ENCODE results near the gene GARIN5A.

Gene GARIN5A

DNA sequence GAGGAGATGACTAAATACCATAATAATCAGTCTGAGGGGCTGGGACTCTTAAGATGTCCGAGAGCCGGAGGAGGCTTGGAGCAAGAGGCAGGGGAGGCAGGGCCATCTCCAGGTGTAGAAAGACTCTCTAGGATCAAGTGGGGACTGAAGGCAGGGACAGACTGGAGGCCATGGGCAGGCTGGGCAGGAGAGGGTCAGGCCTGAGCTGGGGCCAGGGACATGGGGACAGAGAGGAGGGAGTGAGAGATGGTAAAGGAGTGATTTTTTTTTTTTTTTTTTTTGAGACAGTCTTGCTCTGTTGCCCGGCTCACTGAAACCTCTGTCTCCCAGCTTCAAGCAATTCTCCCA is 32.2 kb upstream of the GARIN5A start:
- no peak for DNase-seq (ENCODE audit: low read depth in 2 of 2)

DNA sequence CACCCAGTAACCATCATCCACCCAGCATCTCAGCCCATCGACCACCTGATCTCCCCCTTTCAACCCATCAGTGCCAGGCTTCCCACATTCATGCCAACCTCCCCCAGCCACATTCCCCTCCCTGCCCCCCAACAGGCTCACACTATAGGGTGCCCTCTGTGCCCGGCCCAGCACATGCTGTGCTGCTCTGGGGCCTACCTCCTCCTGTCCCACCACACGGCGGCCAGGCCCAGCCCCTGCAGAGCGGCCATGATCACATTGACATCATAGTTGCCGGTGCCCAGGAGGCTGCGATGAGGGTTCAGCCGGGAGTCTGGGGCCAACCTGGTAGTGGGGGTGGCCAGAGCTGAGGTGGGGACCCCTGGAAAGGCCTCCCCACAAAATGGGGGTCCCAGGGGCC is 30.7 kb upstream of the GARIN5A start:
- no peak for DNase-seq (ENCODE audit: low read depth in 2 of 2)

DNA sequence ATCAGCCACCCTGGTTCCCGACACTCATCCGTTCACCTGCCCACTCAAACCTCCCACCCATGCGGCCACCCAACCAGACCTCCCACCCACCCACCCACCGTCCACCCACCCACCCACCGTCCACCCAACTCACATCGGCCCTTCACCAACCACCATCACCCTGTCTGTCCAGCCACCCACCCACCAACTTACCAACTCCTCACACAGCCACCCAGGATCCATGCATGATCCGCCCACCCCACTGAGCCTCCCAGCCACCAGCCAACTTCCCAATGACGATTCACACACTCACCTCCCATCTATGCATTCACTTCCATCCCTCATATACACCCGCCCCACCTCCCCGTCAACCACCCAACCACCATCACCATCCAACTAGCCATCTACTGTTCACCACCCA is 30.1 kb upstream of the GARIN5A start:
- DNase-seq (ENCODE audit: low read depth in 2 of 2), result no peak

DNA sequence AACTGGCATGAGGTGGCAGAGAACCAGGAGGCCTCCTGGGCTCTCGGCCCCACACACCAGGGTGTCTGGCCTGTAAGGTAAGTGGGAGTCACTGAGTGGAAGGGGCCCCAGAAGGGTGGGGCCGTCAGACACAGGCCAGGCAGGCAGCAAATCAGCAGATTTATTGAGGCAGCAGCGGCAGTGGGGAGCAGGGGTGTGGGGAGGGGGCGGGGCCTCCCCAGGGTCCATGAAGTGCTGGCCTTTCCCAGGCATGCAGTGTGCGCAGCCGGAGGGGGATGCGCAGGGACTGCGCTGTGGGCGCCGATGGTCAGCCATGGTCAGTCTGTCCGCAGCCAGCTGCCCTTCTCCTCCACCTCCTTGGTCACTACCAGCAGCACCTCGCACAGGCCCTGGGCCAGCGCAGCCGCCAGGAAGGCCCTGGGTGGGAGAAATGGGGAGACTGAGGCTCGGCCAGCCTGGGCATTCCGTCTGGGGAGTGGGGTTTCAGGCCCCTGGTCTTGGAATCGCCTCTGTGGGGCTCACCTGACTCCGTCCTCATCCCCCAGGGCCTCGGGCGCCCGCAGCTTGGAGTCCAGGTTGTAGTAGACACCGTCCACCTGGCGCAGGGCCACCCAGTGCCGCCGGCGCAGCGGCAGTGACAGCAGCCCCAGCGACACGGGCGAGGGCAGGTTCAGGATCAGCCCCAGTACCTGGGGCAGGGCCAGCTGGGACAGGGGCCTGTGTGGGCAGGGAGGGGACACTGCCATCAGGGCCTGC is 29.4 kb upstream of the GARIN5A start:
- no peak for DNase-seq (ENCODE audit: low read depth in 2 of 2)

DNA sequence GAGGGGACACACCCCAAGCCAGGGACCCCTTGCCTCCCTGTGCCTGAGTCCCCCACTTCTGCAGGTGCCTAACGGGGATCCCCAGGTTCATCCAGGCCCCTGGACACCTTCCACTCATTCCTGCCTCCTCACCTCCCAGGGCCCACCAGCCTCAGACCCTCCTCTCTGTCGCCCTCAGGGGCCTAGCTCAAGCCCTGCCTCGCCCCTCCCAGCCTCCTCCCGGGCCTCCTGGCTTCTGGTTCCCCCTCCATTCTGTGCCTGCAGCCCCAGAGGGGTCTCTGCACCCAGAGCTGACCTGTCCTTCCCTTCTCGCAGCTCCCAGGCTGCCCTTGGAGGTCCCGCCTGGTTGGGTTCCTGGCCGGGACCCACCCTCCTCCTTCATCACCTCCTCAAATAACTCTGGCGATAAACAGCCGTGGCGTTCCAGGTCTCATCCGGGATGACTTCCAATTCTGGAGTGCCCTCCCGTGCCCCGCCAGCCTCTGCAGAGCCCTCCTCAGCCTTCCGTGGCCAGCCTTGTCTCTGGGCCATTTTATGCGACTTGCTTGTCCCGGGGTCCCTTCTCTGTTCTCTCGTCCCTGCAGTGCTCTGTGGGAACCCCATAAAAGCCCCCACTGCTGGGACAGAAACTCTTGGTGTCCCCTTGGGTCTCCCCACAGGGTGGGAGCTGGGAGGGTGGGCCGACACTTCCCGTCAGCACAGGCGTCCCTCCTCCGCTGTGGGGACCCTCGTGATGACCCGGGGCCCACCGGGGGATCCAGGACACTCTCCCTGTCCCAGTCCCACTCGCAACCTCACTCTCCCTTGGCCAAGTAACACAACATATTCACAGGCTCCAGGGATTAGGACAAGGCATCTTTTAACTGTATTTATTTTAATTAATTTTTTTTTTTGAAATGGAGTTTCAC is 25.2 kb upstream of the GARIN5A start:
- no peak for DNase-seq (ENCODE audit: low read depth in 2 of 2)

DNA sequence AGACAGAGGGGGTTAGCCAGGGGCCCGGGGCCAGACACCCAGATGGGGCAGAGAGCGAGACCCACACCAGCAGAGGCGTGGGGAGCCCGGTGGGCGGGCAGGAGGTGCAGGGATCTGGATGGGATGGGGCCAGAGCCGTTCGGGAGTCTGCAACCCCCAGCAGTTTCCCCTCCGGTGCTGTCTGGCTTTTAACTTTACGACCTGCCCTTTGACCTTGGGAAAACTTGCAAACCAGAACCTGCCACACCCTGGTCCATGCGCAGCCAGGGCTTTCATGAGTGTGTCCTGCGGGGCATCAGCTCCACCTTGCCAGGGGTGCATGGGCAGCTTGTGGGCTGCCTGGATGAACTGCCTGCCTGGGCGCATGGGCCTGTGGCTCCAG is 24.5 kb upstream of the GARIN5A start:
- DNase-seq (ENCODE audit: low read depth in 2 of 2), result no peak

DNA sequence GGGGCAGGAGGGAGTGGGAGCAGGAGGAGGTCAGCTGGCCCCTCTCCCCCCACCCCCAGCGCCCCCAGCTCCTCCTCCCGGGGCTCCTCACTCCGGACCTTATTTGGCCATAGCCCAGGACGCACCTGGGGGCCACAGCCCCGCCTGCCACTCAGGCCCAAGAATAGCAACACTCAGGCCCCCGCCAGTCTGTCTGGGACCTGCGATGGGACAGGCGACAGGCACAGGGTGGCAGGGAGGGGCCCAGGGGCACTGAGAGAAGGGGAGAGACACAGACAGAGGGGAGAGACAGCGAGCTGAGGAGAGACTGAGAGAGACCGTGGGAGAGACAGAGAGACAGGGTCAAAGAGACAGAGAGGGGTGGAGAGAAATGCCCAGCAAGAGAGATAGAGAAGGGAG is 24.1 kb upstream of the GARIN5A start:
- DNase-seq (ENCODE audit: low read depth in 2 of 2), result no peak

DNA sequence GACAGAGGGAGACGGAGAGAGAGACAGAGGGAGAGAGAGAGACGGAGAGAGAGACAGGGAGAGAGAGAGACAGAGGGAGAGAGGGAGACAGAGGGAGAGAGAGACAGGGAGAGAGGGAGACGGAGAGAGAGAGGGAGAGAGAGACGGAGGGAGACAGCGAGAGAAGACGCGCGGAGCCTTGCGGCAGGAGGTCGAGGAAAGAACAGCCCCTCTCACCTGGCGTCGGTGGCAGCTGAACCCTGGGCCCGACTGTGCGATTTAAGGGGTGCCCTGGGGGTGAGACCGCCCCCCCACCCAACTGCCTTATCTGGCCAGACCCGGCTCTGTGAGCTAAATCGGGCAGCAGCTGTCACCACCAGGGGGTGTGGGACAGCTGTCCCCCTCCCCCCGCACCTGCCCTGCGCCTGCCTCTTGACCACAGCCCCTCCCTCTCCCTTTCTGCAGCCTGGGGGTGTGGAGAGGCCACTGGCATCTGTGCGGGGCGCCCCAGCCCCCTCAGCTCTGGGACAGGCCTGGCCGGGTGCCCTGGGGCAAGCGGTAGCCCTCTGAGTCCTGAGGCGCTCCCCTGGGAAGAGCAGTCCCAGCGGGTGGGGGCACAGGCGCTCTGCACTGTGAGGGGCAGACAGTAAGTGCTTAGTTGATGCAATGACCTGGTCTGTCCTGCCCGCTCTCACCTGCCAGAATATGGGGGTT is 23.6 kb upstream of the GARIN5A start:
- DNase-seq (ENCODE audit: low read depth in 2 of 2), result no peak

DNA sequence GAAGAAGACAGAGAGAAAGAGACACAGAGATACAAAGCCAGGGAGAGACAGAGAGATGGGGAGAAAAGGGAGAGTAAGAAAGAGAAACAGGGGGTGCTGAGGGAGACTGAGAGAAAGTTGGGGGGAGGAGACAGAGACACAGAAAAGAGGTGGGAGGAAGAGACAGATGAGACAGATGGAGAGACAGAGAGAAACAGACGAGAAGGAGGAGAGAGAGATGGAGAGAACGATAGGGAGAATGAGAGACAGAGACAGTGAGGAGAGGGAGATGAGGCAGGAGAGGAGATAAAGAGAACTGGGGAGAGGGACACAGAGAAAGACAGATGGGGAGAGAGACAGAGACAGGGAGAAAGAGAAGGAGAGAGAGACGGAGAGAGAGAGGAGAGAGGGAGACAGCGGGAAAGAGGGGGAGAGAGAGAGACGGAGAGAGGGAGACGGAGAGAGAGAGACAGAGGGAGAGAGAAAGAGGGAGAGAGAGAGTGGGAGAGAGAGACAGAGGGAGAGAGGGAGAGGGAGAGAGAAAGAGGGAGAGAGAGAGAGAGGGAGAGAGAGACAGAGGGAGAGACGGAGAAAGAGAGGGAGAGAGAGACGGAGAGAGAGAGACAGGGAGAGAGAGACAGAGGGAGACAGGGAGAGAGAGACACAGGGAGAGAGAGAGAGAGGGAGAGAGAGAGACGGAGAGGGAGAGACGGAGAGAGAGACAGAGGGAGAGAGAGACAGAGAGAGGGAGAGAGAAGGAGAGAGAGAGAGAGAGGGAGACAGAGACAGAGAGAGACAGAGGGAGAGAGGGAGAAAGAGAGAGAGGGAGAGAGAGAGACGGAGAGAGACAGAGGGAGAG is 21.8 kb upstream of the GARIN5A start:
- no peak for DNase-seq (ENCODE audit: low read depth in 2 of 2)

DNA sequence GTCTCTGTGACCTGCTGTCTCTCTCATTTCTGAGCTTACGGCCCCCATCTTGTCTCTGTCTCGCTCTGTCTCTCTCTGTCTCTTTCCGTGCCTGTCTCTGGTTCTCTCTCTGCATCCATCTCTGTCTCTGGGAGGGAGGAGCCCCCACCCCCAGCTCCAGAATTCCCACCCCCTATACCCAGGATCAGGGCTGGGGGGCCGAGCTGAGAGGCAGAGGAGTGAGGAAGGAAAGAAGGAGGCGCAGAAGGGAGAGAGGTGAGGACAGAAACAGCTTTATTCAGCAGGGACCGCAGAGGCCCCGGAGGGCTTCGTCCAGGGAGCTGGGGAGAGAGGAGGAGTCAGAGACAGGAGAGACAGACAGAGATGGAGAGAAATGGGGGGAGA is 20.4 kb upstream of the GARIN5A start:
- no peak for DNase-seq (ENCODE audit: low read depth in 2 of 2)

DNA sequence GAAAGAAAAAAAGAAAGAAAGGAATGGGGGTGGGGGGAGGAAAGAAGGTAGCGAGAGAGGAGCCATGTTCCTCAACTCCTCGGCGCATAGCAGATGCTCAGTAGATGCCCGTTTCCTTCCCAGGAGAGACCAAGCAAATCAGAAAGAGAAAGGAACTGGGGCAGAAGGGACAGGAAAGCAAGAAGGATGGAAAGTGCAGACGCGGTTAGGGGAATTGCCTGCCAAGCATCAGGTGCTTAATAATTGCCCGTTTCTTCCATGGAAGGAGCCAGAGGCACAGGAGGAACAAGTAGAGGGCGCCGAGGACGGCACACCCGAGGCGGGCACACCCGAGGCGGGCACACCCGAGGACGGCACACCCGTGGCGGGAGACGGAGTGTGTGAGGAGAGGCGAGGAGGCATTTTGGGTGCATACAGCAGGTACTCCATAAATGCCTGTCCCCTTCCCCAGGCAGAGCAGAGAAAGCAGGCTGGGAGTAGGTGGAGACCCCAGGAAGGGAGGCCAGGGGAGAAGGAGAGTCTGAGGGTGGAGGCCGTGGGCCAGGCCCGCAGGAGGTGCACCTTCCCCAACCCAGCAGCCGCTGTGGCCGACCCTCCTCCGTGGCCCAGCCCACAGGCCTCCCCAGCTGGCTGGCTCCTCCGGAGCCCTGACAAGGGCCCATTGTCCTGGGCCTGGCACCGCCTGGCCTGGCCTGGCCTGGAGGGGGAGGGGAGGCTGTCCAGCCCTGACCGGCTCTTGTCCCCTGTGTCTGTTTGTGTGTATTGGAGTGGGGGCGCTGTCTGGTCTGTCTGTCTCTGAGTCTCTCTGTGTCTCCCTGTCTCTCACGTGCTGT is 19.8 kb upstream of the GARIN5A start:
- DNase-seq (ENCODE audit: low read depth in 2 of 2), result no peak

DNA sequence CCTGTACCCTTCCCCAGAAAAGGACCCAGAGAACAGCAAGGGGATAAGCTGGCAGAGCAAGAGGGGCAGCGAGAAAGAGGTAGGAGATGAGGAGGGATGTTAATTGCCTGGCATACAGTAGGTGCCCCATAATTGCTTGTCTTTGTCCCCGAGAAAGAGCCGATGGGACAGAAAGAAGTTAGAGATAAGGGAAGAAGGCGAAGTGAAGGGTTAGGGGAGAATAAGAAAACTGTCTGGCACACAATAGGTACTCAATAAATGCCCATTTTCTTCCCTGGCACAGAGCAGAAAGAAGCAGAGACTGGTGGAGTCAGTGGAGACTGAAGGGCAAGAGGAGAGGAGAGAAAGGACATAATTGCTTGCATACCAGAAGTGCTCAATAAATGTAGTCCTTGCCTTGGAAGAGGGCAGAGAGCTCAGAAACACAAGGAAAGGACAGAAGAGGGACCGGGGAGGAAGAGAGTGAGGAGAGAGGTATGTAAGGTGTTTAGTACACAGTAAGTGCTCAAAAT is 18.4 kb upstream of the GARIN5A start:
- DNase-seq (ENCODE audit: low read depth in 2 of 2), result no peak

DNA sequence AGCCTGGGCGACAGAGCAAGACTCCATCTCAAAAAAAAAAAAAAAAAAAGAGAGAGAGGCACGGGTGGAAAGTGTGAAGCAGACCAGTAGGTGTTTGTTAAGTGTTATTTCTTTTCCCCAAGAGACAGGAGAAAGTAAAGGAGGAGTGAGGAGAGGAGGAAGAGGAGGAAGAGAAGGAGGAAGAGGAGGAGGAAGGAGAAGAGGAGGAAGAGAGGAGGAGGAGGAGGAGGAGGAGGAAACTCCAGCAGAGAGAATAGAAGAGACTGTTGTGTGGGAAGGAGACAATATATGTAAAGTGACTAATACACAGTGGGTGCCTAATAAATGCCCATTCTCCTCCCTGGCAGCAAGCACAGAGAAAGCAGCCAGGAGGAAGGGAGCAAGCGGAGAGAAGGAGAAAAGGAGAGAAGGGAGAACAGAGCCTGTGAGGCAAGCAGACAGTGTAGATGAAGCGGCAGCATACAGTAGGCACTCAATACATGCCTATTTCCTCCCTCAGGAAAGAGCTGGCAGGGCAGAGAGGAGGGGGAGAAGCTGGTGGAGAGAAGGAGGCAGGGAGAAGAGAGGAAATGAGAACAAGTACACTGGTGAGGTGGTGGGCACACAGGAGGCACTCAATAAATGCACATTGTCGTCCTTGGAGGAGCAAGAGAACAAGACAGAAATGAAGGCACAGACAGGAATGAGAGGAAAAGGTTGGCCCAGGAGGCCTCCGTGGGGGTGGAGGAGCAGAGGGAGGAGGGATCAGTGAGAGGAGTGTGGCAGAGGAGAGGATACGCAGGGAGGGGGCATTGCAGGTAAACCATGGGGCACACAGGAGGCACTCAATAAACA is 17.8 kb upstream of the GARIN5A start:
- no peak for DNase-seq (ENCODE audit: low read depth in 2 of 2)

DNA sequence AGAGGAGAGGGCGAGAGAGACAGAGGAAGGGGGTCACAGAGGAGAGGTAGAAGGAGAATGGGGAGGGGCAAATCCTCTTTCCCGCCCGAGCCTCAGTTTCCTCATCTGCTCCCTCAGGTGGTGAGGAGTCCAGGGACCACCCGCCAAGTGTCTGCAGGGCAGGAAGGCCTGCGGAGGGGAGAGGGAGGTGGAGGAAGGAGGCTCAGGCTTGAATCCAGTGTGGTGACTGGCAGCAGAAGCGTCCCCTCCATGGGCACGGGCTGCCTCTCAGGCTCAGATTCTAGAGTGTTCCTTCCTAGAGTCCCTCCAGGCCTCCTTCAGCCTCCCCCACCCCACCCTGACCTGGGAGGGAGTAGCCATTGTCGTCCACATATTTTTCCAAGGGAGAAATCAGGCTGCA is 16.5 kb upstream of the GARIN5A start:
- no peak for DNase-seq (ENCODE audit: low read depth in 2 of 2)

DNA sequence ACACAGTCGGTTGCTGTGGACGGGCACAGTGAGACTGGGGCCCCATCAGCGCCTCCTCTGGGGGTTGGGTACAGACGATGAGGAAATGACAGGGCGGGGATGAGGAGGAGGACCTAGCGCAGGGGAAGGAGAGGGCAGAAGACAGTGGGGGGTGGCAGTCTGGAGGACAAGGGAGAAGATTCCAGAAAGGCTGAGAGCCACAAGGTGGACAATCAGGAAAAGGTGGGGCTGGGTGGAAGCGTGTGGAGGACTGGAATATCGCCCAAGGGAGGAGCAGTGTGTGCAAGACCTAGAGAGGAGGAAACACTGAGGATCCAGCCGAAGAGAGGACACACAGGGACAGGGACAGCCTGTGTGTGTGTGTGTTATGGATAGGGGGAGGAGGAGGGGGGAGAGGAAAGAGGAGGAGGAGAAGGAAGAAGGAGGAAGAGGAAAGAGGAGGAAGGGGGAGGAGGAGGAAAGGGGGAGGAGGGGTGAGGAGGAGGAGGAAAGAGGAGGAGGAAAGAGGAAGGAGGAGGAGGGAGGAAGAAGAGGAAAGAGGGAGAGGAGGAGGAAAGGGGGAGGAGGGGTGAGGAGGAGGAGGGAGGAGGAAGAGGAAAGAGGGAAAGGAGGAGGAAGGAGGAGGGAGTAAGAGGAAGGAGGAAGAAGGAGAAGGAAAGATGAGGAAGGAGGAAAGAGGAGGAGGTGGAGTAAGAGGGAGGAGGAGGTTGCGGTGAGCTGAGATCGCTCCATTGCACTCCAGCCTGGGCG is 15.8 kb upstream of the GARIN5A start:
- peak in 1 of 2 experiments; percentile 20 for DNase-seq (ENCODE audit: low read depth in 2 of 2)

DNA sequence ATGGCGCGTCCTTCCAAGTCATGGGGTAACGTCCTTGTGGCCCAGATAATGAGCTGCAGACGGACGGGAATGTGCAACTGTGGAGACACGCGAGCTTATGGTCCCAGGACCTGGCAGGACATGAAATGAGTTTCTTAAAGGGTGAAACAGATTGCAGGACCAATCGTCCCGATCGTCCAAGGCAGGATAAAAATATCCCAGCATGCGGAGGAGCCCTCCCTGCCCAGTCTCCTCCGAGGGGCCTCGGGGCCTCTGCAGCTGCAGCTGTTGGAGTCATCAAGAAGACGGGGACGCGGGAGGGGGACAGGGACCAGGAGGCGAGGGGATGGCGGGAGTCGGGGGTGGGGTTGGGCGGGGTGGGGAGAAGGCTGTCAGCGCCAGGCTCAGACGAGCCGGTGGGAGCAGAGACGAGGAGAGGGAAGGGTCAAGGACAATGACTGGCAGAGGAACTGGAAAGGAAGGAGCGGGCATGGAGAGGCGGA is 14.4 kb upstream of the GARIN5A start:
- DNase-seq (ENCODE audit: low read depth in 2 of 2), result no peak

DNA sequence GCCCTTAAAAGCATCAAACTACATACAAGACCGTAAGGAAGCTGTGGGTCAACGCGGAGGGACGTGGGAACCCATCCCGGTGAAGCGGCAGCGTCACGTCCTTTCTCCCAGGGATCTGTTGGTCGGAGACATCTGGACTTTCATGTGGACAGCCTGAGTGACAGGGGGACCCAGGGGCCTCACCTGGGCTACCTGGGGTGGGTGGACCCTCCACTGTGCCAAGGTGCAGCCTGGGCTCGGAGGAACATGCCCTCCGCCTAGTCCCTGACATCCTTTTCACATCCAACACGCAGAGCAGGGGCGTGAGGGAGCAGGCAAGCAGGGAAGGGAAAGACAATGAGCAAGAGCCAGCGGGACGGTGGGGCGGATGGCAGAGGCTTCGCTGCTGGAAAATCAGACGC is 13.8 kb upstream of the GARIN5A start:
- DNase-seq (ENCODE audit: low read depth in 2 of 2), result no peak

DNA sequence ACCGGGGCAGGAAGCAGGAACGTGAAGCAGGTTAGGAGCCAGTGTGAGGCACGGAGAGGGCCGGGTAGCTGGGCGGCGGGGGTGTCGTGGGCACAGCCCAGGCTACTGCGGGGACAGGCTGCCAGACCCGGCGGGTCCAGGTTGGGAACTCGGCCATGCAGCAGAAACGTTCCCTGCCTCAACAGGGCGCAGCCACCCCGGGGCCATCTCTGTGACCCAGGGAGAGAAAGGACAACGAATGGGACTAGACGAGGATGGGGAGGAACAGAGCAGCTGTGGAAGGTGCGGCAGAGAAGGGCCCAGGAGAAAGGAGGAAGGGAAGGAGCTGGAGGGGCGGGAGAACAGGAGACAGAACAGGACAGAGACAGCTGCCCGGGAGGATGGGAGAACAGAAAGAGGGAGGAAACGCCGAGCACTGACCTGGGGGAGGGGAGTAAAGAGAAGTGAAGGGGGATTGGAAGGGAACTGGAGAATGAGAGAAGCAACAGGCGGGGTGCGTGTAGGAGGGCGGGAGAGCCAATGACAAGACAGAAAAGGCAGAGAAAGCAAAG is 12.9 kb upstream of the GARIN5A start:
- no peak for DNase-seq (ENCODE audit: low read depth in 2 of 2)

Measured in stimulated activated CD4-positive, alpha-beta T cell treated with anti-CD3 and anti-CD28 coated beads, Interleukin-12 subunit alpha, Interleukin-12 subunit beta, amount 100 ng/mL, for 24 hours (primary cell).